HL-60 (cell line): ENCODE measurements around the gene DPF3.

ENCODE experiments used
- DNase-seq, 2 experiments: peaks; one replicate each; pipeline ENCODE4 v3.0.0-alpha.2; 2010 to 2020; ENCODE audit warnings: low read depth in 1 of 2, low spot score in 1 of 2
- H3K27ac ChIP-seq: fragments of 250-450 bp; sonication (Bioruptor Pico); replicated peaks from 2 replicates; pipeline ENCODE4 v1.5.1; 2020; ENCODE audit warnings: mild to moderate bottlenecking, moderate library complexity
- H3K27me3 ChIP-seq: fragments of 250-450 bp; sonication (Bioruptor Pico); 2 replicates; pipeline ENCODE4 v1.5.1; 2021; ENCODE audit warnings: mild to moderate bottlenecking, moderate library complexity; ENCODE audit not compliant: insufficient read depth, poor library complexity, severe bottlenecking
- H3K4me3 ChIP-seq: replicated peaks from 2 replicates; pipeline ENCODE4 v1.5.1; 2011; ENCODE audit warnings: mild to moderate bottlenecking, control low read depth, low read length; ENCODE audit not compliant: insufficient read depth
- CTCF ChIP-seq: IDR thresholded peaks from one replicate; pipeline ENCODE4 v1.5.1; 2011; ENCODE audit warnings: low read length, control low read depth, inconsistent platforms; ENCODE audit not compliant: insufficient read depth
- GABPA ChIP-seq: IDR thresholded peaks from 2 replicates; pipeline ENCODE4 v1.6.1; 2012; ENCODE audit warnings: low read depth
- POLR2AphosphoS5 ChIP-seq: IDR thresholded peaks from 2 replicates; pipeline ENCODE4 v1.6.1; 2012; ENCODE audit warnings: low read depth
- REST ChIP-seq: IDR thresholded peaks from 2 replicates; pipeline ENCODE4 v1.6.1; 2012; ENCODE audit warnings: low read depth; ENCODE audit not compliant: insufficient replicate concordance
- SPI1 ChIP-seq: IDR thresholded peaks from 2 replicates; pipeline ENCODE4 v1.6.1; 2012; ENCODE audit warnings: low read depth, mild to moderate bottlenecking, borderline replicate concordance

DPF3 gene

GRCh38 chr14:72810201-72810600 lies 83.7 kb downstream of the DPF3 start:
- DNase-seq = no peak
- no peak overlapping the region for H3K4me3 ChIP-seq
- TF ChIP-seq REST (no peak), SPI1 (no peak), POLR2AphosphoS5 (no peak), CTCF (no peak), GABPA (no peak)
- no peaks in the 10 kb centered on the region for H3K27me3 ChIP-seq
- no peak overlapping the region for H3K27ac ChIP-seq

GRCh38 chr14:72809063-72809462 lies 84.8 kb downstream of the DPF3 start:
- no peak for TF ChIP-seq SPI1
- no peak for TF ChIP-seq GABPA
- TF ChIP-seq POLR2AphosphoS5 = no peak
- no peak for TF ChIP-seq CTCF
- TF ChIP-seq REST = no peak
- Histone ChIP-seq H3K27ac (no peak overlapping the region), H3K4me3 (no peak overlapping the region), H3K27me3 (no peaks in the 10 kb centered on the region)
- DNase-seq = no peak

GRCh38 chr14:72808564-72808963 lies 85.3 kb downstream of the DPF3 start:
- Histone ChIP-seq H3K27me3 (no peaks in the 10 kb centered on the region), H3K27ac (no peak overlapping the region), H3K4me3 (no peak overlapping the region)
- TF ChIP-seq CTCF = no peak
- no peak for DNase-seq

- DNase-seq = no peak
- no peaks in the 10 kb centered on the region for H3K27me3 ChIP-seq
- TF ChIP-seq CTCF (no peak), SPI1 (no peak), POLR2AphosphoS5 (no peak), GABPA (no peak), REST (no peak)
- no peak overlapping the region for H3K27ac ChIP-seq
- H3K4me3 ChIP-seq = no peak overlapping the region
Observed at GRCh38 chr14:72802588-72802946, 91.3 kb downstream of the DPF3 start.
